ENCODE measurements around the gene CENPQ.

DNA sequence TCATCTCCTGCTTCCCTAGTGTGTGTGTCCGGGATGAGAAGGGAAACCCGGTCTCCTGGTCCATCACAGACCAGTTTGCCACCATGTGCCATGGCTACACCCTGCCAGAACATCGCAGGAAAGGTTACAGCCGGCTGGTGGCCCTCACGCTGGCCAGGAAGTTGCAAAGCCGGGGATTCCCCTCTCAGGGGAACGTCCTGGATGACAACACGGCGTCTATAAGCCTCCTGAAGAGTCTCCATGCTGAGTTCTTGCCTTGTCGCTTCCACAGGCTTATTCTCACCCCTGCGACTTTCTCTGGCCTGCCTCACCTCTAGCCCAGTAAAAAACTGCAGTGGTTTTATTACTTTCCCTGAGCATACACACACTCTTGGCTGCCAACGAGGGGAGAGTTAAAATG is 63.4 kb downstream of the CENPQ start:
- TF ChIP-seq, protein P1, sequence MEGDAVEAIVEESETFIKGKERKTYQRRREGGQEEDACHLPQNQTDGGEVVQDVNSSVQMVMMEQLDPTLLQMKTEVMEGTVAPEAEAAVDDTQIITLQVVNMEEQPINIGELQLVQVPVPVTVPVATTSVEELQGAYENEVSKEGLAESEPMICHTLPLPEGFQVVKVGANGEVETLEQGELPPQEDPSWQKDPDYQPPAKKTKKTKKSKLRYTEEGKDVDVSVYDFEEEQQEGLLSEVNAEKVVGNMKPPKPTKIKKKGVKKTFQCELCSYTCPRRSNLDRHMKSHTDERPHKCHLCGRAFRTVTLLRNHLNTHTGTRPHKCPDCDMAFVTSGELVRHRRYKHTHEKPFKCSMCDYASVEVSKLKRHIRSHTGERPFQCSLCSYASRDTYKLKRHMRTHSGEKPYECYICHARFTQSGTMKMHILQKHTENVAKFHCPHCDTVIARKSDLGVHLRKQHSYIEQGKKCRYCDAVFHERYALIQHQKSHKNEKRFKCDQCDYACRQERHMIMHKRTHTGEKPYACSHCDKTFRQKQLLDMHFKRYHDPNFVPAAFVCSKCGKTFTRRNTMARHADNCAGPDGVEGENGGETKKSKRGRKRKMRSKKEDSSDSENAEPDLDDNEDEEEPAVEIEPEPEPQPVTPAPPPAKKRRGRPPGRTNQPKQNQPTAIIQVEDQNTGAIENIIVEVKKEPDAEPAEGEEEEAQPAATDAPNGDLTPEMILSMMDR (IDR thresholded peaks at IDR 0.05): no peak
- TF ChIP-seq POLR2A (IDR thresholded peaks at IDR 0.05): no peak

Data from lower leg skin (tissue), 3 donors.